Measurements from ENCODE around the gene SLA2.

DNA sequence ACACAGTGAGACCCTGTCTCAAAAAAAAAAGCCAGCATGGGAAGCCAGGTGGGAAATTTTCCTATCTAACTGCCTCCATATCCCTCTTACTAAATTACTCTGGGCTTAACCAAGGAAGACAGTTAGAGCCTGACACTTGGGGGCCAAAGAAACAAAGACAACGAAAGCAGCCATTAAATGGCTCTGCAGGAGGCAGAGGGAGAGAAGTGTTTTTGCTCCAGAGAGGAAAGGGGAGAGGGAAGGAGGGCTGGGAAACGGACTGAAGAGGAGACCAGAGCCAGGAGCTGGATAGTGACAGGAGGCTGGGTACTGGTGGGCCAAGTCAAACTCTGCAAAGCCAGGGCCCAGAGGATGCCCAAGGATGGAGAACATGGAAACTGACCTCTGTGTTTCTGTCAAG, 83.3 kb downstream of the SLA2 start:
- TF ChIP-seq CTCF (IDR thresholded peaks at IDR 0.05) (no peak), POLR2A (IDR thresholded peaks at IDR 0.05) (no peak)
